Keratinocyte (primary cell): ENCODE measurements around the gene IFRD2. TPM values are rescaled to one million over a fixed set of nuclear protein-coding genes. Genes with fewer than 3 reads are reported as not detected.
"Not testable (repeated sequence)": the region's sequence is repeated elsewhere in the genome, so short reads cannot be mapped to it uniquely, and the experiment has no call there.

ENCODE experiments used
- DNase-seq: peaks from one replicate; pipeline ENCODE4 v3.0.0-alpha.2; 2011; ENCODE audit warnings: low read depth, missing footprints, low spot score
- FAIRE-seq: peaks from 2 replicates; lab custom pipeline; 2011; peaks lifted over from hg19 to GRCh38; lab: Jason Lieb, UNC
- H2AFZ ChIP-seq: 2 replicates; pipeline ENCODE4 v1.6.0; 2012; ENCODE audit warnings: low read length, control low read depth, inconsistent platforms; ENCODE audit not compliant: control insufficient read depth
- H3K27ac ChIP-seq: 2 replicates; pipeline ENCODE4 v1.5.1; 2011; ENCODE audit warnings: low read length; ENCODE audit not compliant: control insufficient read depth, insufficient read depth
- H3K27me3 ChIP-seq: 3 replicates; pipeline ENCODE4 v1.6.0; 2011; ENCODE audit warnings: low read length; ENCODE audit not compliant: control insufficient read depth, insufficient read depth; ENCODE audit errors: extremely low read depth
- H3K36me3 ChIP-seq, 2 experiments: 2 replicates in 1 of 2; 3 replicates in 1 of 2; pipeline ENCODE4 v1.5.1; 2011; ENCODE audit warnings: low read length in 2 of 2, mild to moderate bottlenecking in 1 of 2; ENCODE audit not compliant: control insufficient read depth in 2 of 2, insufficient read depth in 2 of 2; ENCODE audit errors: extremely low read depth in 1 of 2
- H3K4me1 ChIP-seq: 3 replicates; pipeline ENCODE4 v1.5.1; 2011; ENCODE audit warnings: low read length; ENCODE audit not compliant: control insufficient read depth, insufficient read depth; ENCODE audit errors: extremely low read depth
- H3K4me2 ChIP-seq: 3 replicates; pipeline ENCODE4 v1.6.0; 2011; ENCODE audit warnings: low read depth, low read length; ENCODE audit not compliant: control insufficient read depth, insufficient read depth; ENCODE audit errors: extremely low read depth
- H3K4me3 ChIP-seq, 3 experiments: fragments of 200-600 bp in 1 of 3; sonication (generic) in 1 of 3; 2 replicates in 2 of 3; 3 replicates in 1 of 3; pipeline ENCODE4 v1.5.1; 2011 to 2016; ENCODE audit warnings: low read length in 3 of 3, mild to moderate bottlenecking in 3 of 3, control low read depth in 2 of 3, inconsistent platforms in 1 of 3, low read depth in 1 of 3, mixed read lengths in 1 of 3, mixed run types in 1 of 3, moderate library complexity in 1 of 3; ENCODE audit not compliant: control insufficient read depth in 2 of 3, insufficient read depth in 2 of 3; ENCODE audit errors: extremely low read depth in 1 of 3
- H3K79me2 ChIP-seq: 2 replicates; pipeline ENCODE4 v1.6.0; 2012; ENCODE audit warnings: low read length; ENCODE audit not compliant: control insufficient read depth, insufficient read depth
- H3K9ac ChIP-seq: 3 replicates; pipeline ENCODE4 v1.6.0; 2011; ENCODE audit warnings: low read length; ENCODE audit not compliant: control insufficient read depth, insufficient read depth; ENCODE audit errors: extremely low read depth
- H3K9me1 ChIP-seq: 3 replicates; pipeline ENCODE4 v1.6.0; 2011; ENCODE audit warnings: low read length; ENCODE audit not compliant: control insufficient read depth, insufficient read depth; ENCODE audit errors: extremely low read depth
- H3K9me3 ChIP-seq: 2 replicates; pipeline ENCODE4 v1.5.1; 2012; ENCODE audit warnings: low read depth, low read length; ENCODE audit not compliant: control insufficient read depth
- H4K20me1 ChIP-seq: 3 replicates; pipeline ENCODE4 v1.6.0; 2011; ENCODE audit warnings: low read length; ENCODE audit not compliant: control insufficient read depth, insufficient read depth; ENCODE audit errors: extremely low read depth
- EZH2 ChIP-seq: IDR thresholded peaks from one replicate; pipeline ENCODE4 v1.6.1; 2012; ENCODE audit warnings: inconsistent platforms, mild to moderate bottlenecking, low read length, moderate library complexity
- dilution Hi-C: fragments of 300-500 bp; cut with MboI; formaldehyde crosslinking; loops from one replicate; pipeline ENCODE4 v1.7.0; 2020; ENCODE audit warnings: low sequenced_read_pairs; ENCODE audit not compliant: extremely low pct_ligation_motif_present
- polyA plus RNA-seq, 5 experiments: library from polyadenylated mRNA; depleted of rRNA in 3 of 5; stranded (reverse) in 3 of 5; stranded (forward) in 1 of 5; unstranded in 1 of 5; fragments of >200 nt; gene quantifications; 1 replicate in 1 of 5; 2 replicates in 3 of 5; 3 replicates in 1 of 5; pipeline versions ENCODE4 v1.2.1 to v1.2.3, GENCODE V29; 2011 to 2012; ENCODE audit warnings: missing spikeins in 2 of 5, low read depth in 1 of 5, low replicate concordance in 1 of 5
- TF ChIP-seq, protein P1 (sequence below), 3 experiments: IDR thresholded peaks in 1 of 3; conservative IDR thresholded peaks in 1 of 3; optimal IDR thresholded peaks in 1 of 3; 2 replicates in 2 of 3; 3 replicates in 1 of 3; pipeline versions ENCODE3 to v1.5.1; 2011; ENCODE audit warnings: low read length in 3 of 3, mild to moderate bottlenecking in 3 of 3, moderate library complexity in 2 of 3, control low read depth in 1 of 3, inconsistent platforms in 1 of 3; ENCODE audit not compliant: insufficient read depth in 2 of 3; ENCODE audit errors: extremely low read depth in 1 of 3

IFRD2 gene
- polyA plus RNA-seq, 1 donor (not counting 4 experiments of a cell fraction or from before 2014, with no cell fraction given) = 50.3 TPM

- Histone ChIP-seq H3K27ac (no peak overlapping the region), H3K9me3 (no peaks in the 10 kb centered on the region), H3K9me1 (peaks cover 7% of the 10 kb centered on the region), H3K4me1 (peaks cover 42% of the 10 kb centered on the region), H3K27me3 (no peaks in the 10 kb centered on the region), H3K4me3 (no peak overlapping the region), H3K36me3 (peaks cover 12 to 25% of the 10 kb centered on the region in 2 experiments), H3K9ac (no peak overlapping the region), H4K20me1 (no peaks in the 10 kb centered on the region), H3K79me2 (peaks cover 24% of the 10 kb centered on the region), H2AFZ (no peak overlapping the region), H3K4me2 (no peak overlapping the region)
- DNase-seq (no peak), FAIRE-seq (no peak)
- dilution Hi-C loops = no loop called here
- no peak for TF ChIP-seq EZH2
- TF ChIP-seq, protein P1, sequence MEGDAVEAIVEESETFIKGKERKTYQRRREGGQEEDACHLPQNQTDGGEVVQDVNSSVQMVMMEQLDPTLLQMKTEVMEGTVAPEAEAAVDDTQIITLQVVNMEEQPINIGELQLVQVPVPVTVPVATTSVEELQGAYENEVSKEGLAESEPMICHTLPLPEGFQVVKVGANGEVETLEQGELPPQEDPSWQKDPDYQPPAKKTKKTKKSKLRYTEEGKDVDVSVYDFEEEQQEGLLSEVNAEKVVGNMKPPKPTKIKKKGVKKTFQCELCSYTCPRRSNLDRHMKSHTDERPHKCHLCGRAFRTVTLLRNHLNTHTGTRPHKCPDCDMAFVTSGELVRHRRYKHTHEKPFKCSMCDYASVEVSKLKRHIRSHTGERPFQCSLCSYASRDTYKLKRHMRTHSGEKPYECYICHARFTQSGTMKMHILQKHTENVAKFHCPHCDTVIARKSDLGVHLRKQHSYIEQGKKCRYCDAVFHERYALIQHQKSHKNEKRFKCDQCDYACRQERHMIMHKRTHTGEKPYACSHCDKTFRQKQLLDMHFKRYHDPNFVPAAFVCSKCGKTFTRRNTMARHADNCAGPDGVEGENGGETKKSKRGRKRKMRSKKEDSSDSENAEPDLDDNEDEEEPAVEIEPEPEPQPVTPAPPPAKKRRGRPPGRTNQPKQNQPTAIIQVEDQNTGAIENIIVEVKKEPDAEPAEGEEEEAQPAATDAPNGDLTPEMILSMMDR (optimal IDR thresholded peaks at IDR 0.05 in 1 of 3, IDR thresholded peaks at IDR 0.05 in 1 of 3, conservative IDR thresholded peaks at IDR 0.05 in 1 of 3; ENCODE audit: extremely low read depth in 1 of 3, insufficient read depth in 2 of 3, low read length in 3 of 3) = no peak
These were observed 22.6 kb upstream of the IFRD2 start for GRCh38 chr3:50314816-50315215.

DNA sequence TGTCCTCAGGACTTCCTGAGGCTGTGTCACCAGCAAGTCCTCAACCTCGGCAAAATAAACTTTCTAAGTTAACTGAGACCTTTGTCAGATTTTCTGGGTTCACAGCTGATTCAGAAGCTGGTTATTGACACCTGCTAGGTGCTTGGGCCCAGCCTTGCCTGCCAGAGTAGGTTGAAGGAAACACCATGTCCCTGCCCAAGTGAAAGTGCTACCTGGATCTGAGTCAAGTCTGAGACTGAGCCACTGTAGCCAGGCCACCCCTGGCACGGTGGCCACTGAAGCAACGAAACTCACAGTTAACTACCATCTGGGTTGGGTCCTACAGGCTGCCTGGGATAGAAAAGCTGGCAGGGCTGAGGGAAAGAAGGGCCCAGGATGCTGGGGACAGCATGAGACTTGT is 22.1 kb upstream of the IFRD2 start:
- Histone ChIP-seq H3K4me1 (peaks cover 45% of the 10 kb centered on the region), H3K9ac (no peak overlapping the region), H3K27ac (no peak overlapping the region), H3K79me2 (peaks cover 19% of the 10 kb centered on the region), H3K9me1 (peaks cover 7% of the 10 kb centered on the region), H2AFZ (no peak overlapping the region), H3K27me3 (no peaks in the 10 kb centered on the region), H3K4me2 (no peak overlapping the region), H3K36me3 (peaks cover 11 to 20% of the 10 kb centered on the region in 2 experiments), H4K20me1 (no peaks in the 10 kb centered on the region), H3K9me3 (no peaks in the 10 kb centered on the region), H3K4me3 (no peak overlapping the region)
- DNase-seq (no peak), FAIRE-seq (no peak)
- dilution Hi-C loops = no loop called here
- no peak for TF ChIP-seq EZH2
- TF ChIP-seq, protein P1 (optimal IDR thresholded peaks at IDR 0.05 in 1 of 3, IDR thresholded peaks at IDR 0.05 in 1 of 3, conservative IDR thresholded peaks at IDR 0.05 in 1 of 3; ENCODE audit: extremely low read depth in 1 of 3, insufficient read depth in 2 of 3, low read length in 3 of 3) = no peak

DNA sequence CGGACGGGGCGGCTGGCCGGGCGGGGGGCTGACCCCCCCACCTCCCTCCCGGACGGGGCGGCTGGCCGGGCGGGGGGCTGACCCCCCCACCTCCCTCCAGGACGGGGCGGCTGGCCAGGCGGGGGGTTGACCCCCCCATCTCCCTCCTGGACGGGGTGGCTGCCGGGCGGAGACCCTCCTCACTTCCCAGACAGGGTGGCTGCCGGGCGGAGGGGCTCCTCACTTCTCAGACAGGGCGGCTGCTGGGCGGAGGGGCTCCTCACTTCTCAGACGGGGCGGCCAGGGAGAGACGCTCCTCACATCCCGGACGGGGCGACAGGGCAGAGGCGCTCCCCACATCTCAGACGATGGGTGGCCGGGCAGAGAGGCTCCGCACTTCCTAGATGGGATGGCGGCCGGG is 19.8 kb upstream of the IFRD2 start:
- not testable (repeated sequence) for FAIRE-seq

More for the DNA sequence above, 19.8 kb upstream of the IFRD2 start:
- H3K4me3 ChIP-seq = peak overlapping the region in 1 of 3 experiments; percentile 41
- H4K20me1 ChIP-seq, H3K27me3 ChIP-seq, H3K4me2 ChIP-seq, H3K9me1 ChIP-seq, DNase-seq, H3K9me3 ChIP-seq, H3K79me2 ChIP-seq, dilution Hi-C loops, H3K27ac ChIP-seq, H3K36me3 ChIP-seq, H2AFZ ChIP-seq: not testable (repeated sequence)
- peak overlapping the region; percentile 56 for H3K9ac ChIP-seq
- H3K4me1 ChIP-seq = peaks cover 24% of the 10 kb centered on the region
